Caco-2 (cell line): ENCODE data around the gene POLR2C. TPM values are rescaled to one million over a fixed set of nuclear protein-coding genes. Genes with fewer than 3 reads are reported as not detected.
"Not testable (repeated sequence)": the region's sequence is repeated elsewhere in the genome, so short reads cannot be mapped to it uniquely, and the experiment has no call there.

Experiments used
- BruUV-seq: library from RNA; stranded (reverse); fragments of 400-500 nt; replicated peaks from 2 replicates; lab custom pipeline; 2021; lab: Mats Ljungman, UMichigan
- CTCF ChIA-PET: fragments of 300-600 bp; sonication (Branson Sonifier 250); formaldehyde crosslinking; loops from one replicate; lab custom pipeline; 2022; ENCODE audit warnings: antibody characterized with exemption; lab: Charles Lee
- POLR2A ChIA-PET: fragments of 300-600 bp; sonication (Branson Sonifier 250); formaldehyde crosslinking; loops from one replicate; lab custom pipeline; 2022; ENCODE audit warnings: antibody characterized with exemption; lab: Charles Lee
- DNase-seq, 2 experiments: peaks; one replicate each; pipeline versions ENCODE4 v3.0.0 to v3.0.0-alpha.2; 2020 to 2022
- H3K27me3 ChIP-seq: replicated peaks from 2 replicates; pipeline ENCODE4 v1.6.0; 2011; ENCODE audit warnings: low read length; ENCODE audit not compliant: control insufficient read depth, insufficient read depth
- H3K36me3 ChIP-seq: 2 replicates; pipeline ENCODE4 v1.5.1; 2011; ENCODE audit warnings: low read length; ENCODE audit not compliant: control insufficient read depth, insufficient read depth
- H3K4me1 ChIP-seq: fragments of 250-450 bp; sonication (Bioruptor Pico); 2 replicates; pipeline ENCODE4 v1.5.1; 2020; ENCODE audit warnings: mild to moderate bottlenecking
- H3K4me3 ChIP-seq: 2 replicates; pipeline ENCODE4 v1.5.1; 2011; ENCODE audit warnings: low read depth, mild to moderate bottlenecking, control low read depth, low read length
- H3K9me3 ChIP-seq: fragments of 250-450 bp; sonication (Bioruptor Pico); 2 replicates; pipeline ENCODE4 v1.5.1; 2020; ENCODE audit warnings: mild to moderate bottlenecking, moderate library complexity
- H3K27ac Mint-ChIP-seq: one replicate; pipeline ENCODE4 v1.8.0; 2022; ENCODE audit warnings: mixed read lengths; ENCODE audit not compliant: unreplicated experiment
- H3K27me3 Mint-ChIP-seq: one replicate; pipeline ENCODE4 v1.8.0; 2022; ENCODE audit warnings: mixed read lengths; ENCODE audit not compliant: insufficient read depth, unreplicated experiment
- H3K36me3 Mint-ChIP-seq: one replicate; pipeline ENCODE4 v1.8.0; 2022; ENCODE audit warnings: mild to moderate bottlenecking, mixed read lengths; ENCODE audit not compliant: insufficient read depth, unreplicated experiment
- H3K4me1 Mint-ChIP-seq: one replicate; pipeline ENCODE4 v1.8.0; 2022; ENCODE audit warnings: low read depth, mixed read lengths; ENCODE audit not compliant: unreplicated experiment
- H3K4me3 Mint-ChIP-seq: one replicate; pipeline ENCODE4 v1.8.0; 2022; ENCODE audit warnings: mild to moderate bottlenecking, moderate library complexity, mixed read lengths; ENCODE audit not compliant: unreplicated experiment
- H3K9me3 Mint-ChIP-seq: one replicate; pipeline ENCODE4 v1.8.0; 2022; ENCODE audit warnings: mixed read lengths; ENCODE audit not compliant: unreplicated experiment
- intact Hi-C: fragments of 100-400 bp; cut with micrococcal nuclease; formaldehyde crosslinking; loops from one replicate; pipeline ENCODE4 v1.10.0; 2022; ENCODE audit not compliant: unreplicated experiment
- total RNA-seq: library from RNA; stranded (reverse); gene quantifications from 2 replicates; pipeline ENCODE4 v1.2.3, GENCODE V29; 2022
- TF ChIP-seq, protein P1 (sequence below), 2 experiments: fragments of 200-600 bp in 1 of 2; IDR thresholded peaks; 1 replicate in 1 of 2; 2 replicates in 1 of 2; pipeline versions ENCODE4 v1.5.1 to v1.8.0; 2011 to 2022; ENCODE audit warnings: antibody characterized with exemption in 1 of 2, control low read depth in 1 of 2, inconsistent platforms in 1 of 2, low read depth in 1 of 2, low read length in 1 of 2, mild to moderate bottlenecking in 1 of 2, moderate library complexity in 1 of 2; ENCODE audit not compliant: insufficient read depth in 1 of 2, severe bottlenecking in 1 of 2, unreplicated experiment in 1 of 2

POLR2C gene
- total RNA-seq, 1 experiment from 2014 or later = 100 TPM

GRCh38 chr16:57497121-57497520 lies 34.6 kb downstream of the POLR2C start:
- Mint-ChIP-seq H3K27me3 (no peaks in the 10 kb centered on the region), H3K27ac (no peak overlapping the region), H3K4me3 (no peak overlapping the region), H3K36me3 (no peaks in the 10 kb centered on the region), H3K9me3 (no peaks in the 10 kb centered on the region), H3K4me1 (peaks cover 2% of the 10 kb centered on the region)
- BruUV-seq = no TSS peak
- no peak for DNase-seq
- Histone ChIP-seq H3K9me3 (no peaks in the 10 kb centered on the region), H3K4me1 (no peaks in the 10 kb centered on the region; the same call in 1 of the 2 replicates), H3K4me3 (no peak overlapping the region), H3K27me3 (no peaks in the 10 kb centered on the region), H3K36me3 (no peaks in the 10 kb centered on the region)
- CTCF ChIA-PET = interaction anchor here (0.6 kb wide), 1 partner anchor 11 kb away, joined by 5 read pairs; the partner anchor contains the start of gene DOK4
- POLR2A ChIA-PET = no interaction called here
- TF ChIP-seq, protein P1, sequence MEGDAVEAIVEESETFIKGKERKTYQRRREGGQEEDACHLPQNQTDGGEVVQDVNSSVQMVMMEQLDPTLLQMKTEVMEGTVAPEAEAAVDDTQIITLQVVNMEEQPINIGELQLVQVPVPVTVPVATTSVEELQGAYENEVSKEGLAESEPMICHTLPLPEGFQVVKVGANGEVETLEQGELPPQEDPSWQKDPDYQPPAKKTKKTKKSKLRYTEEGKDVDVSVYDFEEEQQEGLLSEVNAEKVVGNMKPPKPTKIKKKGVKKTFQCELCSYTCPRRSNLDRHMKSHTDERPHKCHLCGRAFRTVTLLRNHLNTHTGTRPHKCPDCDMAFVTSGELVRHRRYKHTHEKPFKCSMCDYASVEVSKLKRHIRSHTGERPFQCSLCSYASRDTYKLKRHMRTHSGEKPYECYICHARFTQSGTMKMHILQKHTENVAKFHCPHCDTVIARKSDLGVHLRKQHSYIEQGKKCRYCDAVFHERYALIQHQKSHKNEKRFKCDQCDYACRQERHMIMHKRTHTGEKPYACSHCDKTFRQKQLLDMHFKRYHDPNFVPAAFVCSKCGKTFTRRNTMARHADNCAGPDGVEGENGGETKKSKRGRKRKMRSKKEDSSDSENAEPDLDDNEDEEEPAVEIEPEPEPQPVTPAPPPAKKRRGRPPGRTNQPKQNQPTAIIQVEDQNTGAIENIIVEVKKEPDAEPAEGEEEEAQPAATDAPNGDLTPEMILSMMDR (IDR thresholded peaks at IDR 0.05; ENCODE audit: insufficient read depth in 1 of 2, low read depth in 1 of 2, low read length in 1 of 2, severe bottlenecking in 1 of 2, unreplicated experiment in 1 of 2) = no peak
- intact Hi-C loops = no loop called here

DNA sequence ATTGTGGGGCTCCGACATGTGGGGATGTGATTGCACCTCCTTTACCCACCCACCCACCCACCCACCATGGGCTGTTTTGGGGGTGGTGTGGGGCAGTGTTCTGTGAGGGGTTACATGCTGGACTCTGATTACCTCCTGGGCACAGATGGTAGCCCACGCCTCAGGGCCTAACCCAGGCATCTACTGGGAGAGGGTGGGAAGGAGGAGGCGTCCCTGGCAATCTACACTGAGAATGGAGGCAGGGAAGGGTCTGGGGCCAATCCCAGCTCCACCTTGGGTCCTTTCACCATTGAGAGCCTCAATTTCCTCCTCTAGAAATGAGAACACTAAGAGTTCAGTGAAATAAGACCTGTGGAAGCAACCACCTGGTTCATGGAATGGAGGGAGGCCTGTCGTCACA lies 35.6 kb downstream of the POLR2C start:
- no peak overlapping the region for H3K4me3 Mint-ChIP-seq
- H3K9me3 Mint-ChIP-seq = no peaks in the 10 kb centered on the region
- ChIA-PET CTCF (no interaction called here), POLR2A (no interaction called here)
- DNase-seq = no peak
- H3K27ac Mint-ChIP-seq = no peak overlapping the region
- H3K27me3 ChIP-seq = no peaks in the 10 kb centered on the region
- H3K9me3 ChIP-seq = no peaks in the 10 kb centered on the region
- no peaks in the 10 kb centered on the region for H3K36me3 Mint-ChIP-seq
- no peak overlapping the region for H3K4me3 ChIP-seq
- no peaks in the 10 kb centered on the region for H3K36me3 ChIP-seq
- peaks cover 7% of the 10 kb centered on the region for H3K4me1 Mint-ChIP-seq
- intact Hi-C loops = no loop called here
- BruUV-seq = no TSS peak
- TF ChIP-seq, protein P1 (IDR thresholded peaks at IDR 0.05; ENCODE audit: insufficient read depth in 1 of 2, low read depth in 1 of 2, low read length in 1 of 2, severe bottlenecking in 1 of 2, unreplicated experiment in 1 of 2) = no peak
- H3K27me3 Mint-ChIP-seq = no peaks in the 10 kb centered on the region
- H3K4me1 ChIP-seq = no peaks in the 10 kb centered on the region; the same call in 1 of the 2 replicates

- H3K4me3 Mint-ChIP-seq, H3K27me3 Mint-ChIP-seq, H3K27ac Mint-ChIP-seq, H3K36me3 ChIP-seq, H3K27me3 ChIP-seq, BruUV-seq, H3K4me1 Mint-ChIP-seq, H3K4me1 ChIP-seq, H3K36me3 Mint-ChIP-seq, DNase-seq, intact Hi-C loops, POLR2A ChIA-PET, H3K4me3 ChIP-seq, H3K9me3 Mint-ChIP-seq, H3K9me3 ChIP-seq: not testable (repeated sequence)
- CTCF ChIA-PET = interaction anchor here (0.6 kb wide), 1 partner anchor 36 kb away, joined by 5 read pairs; the partner anchor contains the start of gene CCDC102A
Measured at GRCh38 chr16:57499941-57500340, 37.5 kb downstream of the POLR2C start.
